HG02610 (cell line): ENCODE data around the gene IFNL1.
"Not testable (repeated sequence)": the region's sequence is repeated elsewhere in the genome, so short reads cannot be mapped to it uniquely, and the experiment has no call there.

ENCODE experiments used
- ATAC-seq: cut with Tn5 transposase; IDR thresholded peaks from one replicate; pipeline ENCODE4 v1.9.1; 2021; ENCODE audit warnings: mild to moderate bottlenecking, moderate library complexity; ENCODE audit not compliant: unreplicated experiment

Gene IFNL1

GRCh38 chr19:39296055-39296645 lies at the start of gene IFNL1:
IFNL1 (plus strand) TSS chr19:39296407; CDS start chr19:39296422, 15 bp downstream.
- ATAC-seq, result no peak

- no peak for ATAC-seq
Observed at GRCh38 chr19:39246951-39247669, 49.1 kb upstream of the IFNL1 start.

- no peak for ATAC-seq
Observed at GRCh38 chr19:39247701-39248664, 48.2 kb upstream of the IFNL1 start.

GRCh38 chr19:39248806-39249205 lies 47.4 kb upstream of the IFNL1 start, which contains the start of gene IFNL4:
IFNL4 (minus strand) TSS chr19:39248856.
- ATAC-seq, result no peak

GRCh38 chr19:39251081-39251480 lies 45.1 kb upstream of the IFNL1 start:
- no peak for ATAC-seq

GRCh38 chr19:39251846-39252245 lies 44.4 kb upstream of the IFNL1 start:
- ATAC-seq, result no peak

GRCh38 chr19:39252458-39252857 lies 43.7 kb upstream of the IFNL1 start:
- no peak for ATAC-seq

GRCh38 chr19:39253374-39254149 lies 42.6 kb upstream of the IFNL1 start:
- no peak for ATAC-seq

- no peak for ATAC-seq
Observed at GRCh38 chr19:39254531-39255345, 41.5 kb upstream of the IFNL1 start.

- no peak for ATAC-seq
Observed at GRCh38 chr19:39257227-39257626, 39.0 kb upstream of the IFNL1 start.

GRCh38 chr19:39261704-39262103 lies 34.5 kb upstream of the IFNL1 start:
- no peak for ATAC-seq

- no peak for ATAC-seq
Observed at GRCh38 chr19:39262496-39262895, 33.7 kb upstream of the IFNL1 start.

- no peak for ATAC-seq
Observed at GRCh38 chr19:39263912-39264305, 32.3 kb upstream of the IFNL1 start.

- no peak for ATAC-seq
Observed at GRCh38 chr19:39264306-39265290, 31.6 kb upstream of the IFNL1 start.

GRCh38 chr19:39265321-39265916 lies 30.8 kb upstream of the IFNL1 start:
- no peak for ATAC-seq

GRCh38 chr19:39268085-39268484 lies 28.1 kb upstream of the IFNL1 start, which contains the start of gene IFNL2:
IFNL2 (plus strand) TSS chr19:39268396; CDS start chr19:39268569, 173 bp downstream.
- ATAC-seq, result not testable (repeated sequence)

- ATAC-seq, result not testable (repeated sequence)
Observed at GRCh38 chr19:39268531-39269223, 27.5 kb upstream of the IFNL1 start.
